Measurements from ENCODE around the gene PACSIN1. TPM values are rescaled to one million over a fixed set of nuclear protein-coding genes. Genes with fewer than 3 reads are reported as not detected.

PACSIN1 gene
- polyA plus RNA-seq, 1 donor from 2014 or later = 3.1 TPM

DNA sequence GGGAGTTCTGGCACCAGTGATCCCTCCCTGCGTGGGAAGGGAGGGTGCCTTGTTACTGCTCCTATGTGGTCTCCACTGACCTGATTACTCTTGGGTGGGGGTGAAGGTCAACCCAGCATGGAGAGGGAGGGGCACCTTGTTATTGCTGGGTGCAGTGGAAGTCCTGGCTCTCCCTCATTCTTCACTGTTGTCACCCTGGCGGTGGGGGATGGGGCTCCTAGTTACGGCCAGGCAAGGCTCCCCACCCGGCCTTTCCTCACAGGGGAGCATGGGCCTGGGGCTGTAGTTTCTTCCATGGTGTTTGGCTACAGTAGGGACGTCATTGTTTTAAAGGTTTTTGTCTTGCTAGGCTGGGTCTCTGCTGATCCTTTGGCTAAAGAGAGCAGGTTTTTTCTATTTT lies 40.8 kb downstream of the PACSIN1 start:
- H3K4me3 ChIP-seq (ENCODE audit: low read length) = no peak overlapping the region
- H3K9ac ChIP-seq (ENCODE audit: low read length) = no peak overlapping the region
- no peak overlapping the region for H3K4me2 ChIP-seq (ENCODE audit: low read length)
- no peak overlapping the region for H2AFZ ChIP-seq (ENCODE audit: low read depth, low read length)
- no peaks in the 10 kb centered on the region for H3F3A ChIP-seq (ENCODE audit: insufficient read depth, low read length, poor library complexity, severe bottlenecking)
- H3K27me3 ChIP-seq (ENCODE audit: insufficient read depth, low read depth, low read length) = no peaks in the 10 kb centered on the region
- H3K36me3 ChIP-seq (ENCODE audit: insufficient read depth, low read length) = no peaks in the 10 kb centered on the region
- H3K9me3 ChIP-seq (ENCODE audit: low read length) = no peaks in the 10 kb centered on the region
- H3K79me2 ChIP-seq (replicated peaks; ENCODE audit: insufficient read depth, low read length) = no peaks in the 10 kb centered on the region
- no peaks in the 10 kb centered on the region for H4K20me1 ChIP-seq (ENCODE audit: insufficient read depth)
- no peak overlapping the region for H3K27ac ChIP-seq (ENCODE audit: low read length)
- no peaks in the 10 kb centered on the region for H3K9me2 ChIP-seq (ENCODE audit: insufficient read depth, low read length)
- TF ChIP-seq EZH2 (IDR thresholded peaks at IDR 0.05; ENCODE audit: borderline replicate concordance, insufficient read depth, low read length, poor library complexity, severe bottlenecking) (no peak), POLR2AphosphoS5 (IDR thresholded peaks at IDR 0.05) (no peak), SMC3 (conservative IDR thresholded peaks at IDR 0.05; ENCODE audit: poor library complexity) (no peak), TAF1 (IDR thresholded peaks at IDR 0.05; ENCODE audit: low read depth) (no peak), MXI1 (conservative IDR thresholded peaks at IDR 0.05; ENCODE audit: poor library complexity, severe bottlenecking) (no peak), RAD21 (conservative IDR thresholded peaks at IDR 0.05) (no peak), EP300 (conservative IDR thresholded peaks at IDR 0.05; ENCODE audit: poor library complexity, severe bottlenecking) (no peak)
- TF ChIP-seq, protein P1, sequence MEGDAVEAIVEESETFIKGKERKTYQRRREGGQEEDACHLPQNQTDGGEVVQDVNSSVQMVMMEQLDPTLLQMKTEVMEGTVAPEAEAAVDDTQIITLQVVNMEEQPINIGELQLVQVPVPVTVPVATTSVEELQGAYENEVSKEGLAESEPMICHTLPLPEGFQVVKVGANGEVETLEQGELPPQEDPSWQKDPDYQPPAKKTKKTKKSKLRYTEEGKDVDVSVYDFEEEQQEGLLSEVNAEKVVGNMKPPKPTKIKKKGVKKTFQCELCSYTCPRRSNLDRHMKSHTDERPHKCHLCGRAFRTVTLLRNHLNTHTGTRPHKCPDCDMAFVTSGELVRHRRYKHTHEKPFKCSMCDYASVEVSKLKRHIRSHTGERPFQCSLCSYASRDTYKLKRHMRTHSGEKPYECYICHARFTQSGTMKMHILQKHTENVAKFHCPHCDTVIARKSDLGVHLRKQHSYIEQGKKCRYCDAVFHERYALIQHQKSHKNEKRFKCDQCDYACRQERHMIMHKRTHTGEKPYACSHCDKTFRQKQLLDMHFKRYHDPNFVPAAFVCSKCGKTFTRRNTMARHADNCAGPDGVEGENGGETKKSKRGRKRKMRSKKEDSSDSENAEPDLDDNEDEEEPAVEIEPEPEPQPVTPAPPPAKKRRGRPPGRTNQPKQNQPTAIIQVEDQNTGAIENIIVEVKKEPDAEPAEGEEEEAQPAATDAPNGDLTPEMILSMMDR (IDR thresholded peaks at IDR 0.05; ENCODE audit: poor library complexity, severe bottlenecking) = no peak
- TF ChIP-seq, protein P2, sequence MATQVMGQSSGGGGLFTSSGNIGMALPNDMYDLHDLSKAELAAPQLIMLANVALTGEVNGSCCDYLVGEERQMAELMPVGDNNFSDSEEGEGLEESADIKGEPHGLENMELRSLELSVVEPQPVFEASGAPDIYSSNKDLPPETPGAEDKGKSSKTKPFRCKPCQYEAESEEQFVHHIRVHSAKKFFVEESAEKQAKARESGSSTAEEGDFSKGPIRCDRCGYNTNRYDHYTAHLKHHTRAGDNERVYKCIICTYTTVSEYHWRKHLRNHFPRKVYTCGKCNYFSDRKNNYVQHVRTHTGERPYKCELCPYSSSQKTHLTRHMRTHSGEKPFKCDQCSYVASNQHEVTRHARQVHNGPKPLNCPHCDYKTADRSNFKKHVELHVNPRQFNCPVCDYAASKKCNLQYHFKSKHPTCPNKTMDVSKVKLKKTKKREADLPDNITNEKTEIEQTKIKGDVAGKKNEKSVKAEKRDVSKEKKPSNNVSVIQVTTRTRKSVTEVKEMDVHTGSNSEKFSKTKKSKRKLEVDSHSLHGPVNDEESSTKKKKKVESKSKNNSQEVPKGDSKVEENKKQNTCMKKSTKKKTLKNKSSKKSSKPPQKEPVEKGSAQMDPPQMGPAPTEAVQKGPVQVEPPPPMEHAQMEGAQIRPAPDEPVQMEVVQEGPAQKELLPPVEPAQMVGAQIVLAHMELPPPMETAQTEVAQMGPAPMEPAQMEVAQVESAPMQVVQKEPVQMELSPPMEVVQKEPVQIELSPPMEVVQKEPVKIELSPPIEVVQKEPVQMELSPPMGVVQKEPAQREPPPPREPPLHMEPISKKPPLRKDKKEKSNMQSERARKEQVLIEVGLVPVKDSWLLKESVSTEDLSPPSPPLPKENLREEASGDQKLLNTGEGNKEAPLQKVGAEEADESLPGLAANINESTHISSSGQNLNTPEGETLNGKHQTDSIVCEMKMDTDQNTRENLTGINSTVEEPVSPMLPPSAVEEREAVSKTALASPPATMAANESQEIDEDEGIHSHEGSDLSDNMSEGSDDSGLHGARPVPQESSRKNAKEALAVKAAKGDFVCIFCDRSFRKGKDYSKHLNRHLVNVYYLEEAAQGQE (IDR thresholded peaks at IDR 0.05; ENCODE audit: borderline replicate concordance) = no peak

DNA sequence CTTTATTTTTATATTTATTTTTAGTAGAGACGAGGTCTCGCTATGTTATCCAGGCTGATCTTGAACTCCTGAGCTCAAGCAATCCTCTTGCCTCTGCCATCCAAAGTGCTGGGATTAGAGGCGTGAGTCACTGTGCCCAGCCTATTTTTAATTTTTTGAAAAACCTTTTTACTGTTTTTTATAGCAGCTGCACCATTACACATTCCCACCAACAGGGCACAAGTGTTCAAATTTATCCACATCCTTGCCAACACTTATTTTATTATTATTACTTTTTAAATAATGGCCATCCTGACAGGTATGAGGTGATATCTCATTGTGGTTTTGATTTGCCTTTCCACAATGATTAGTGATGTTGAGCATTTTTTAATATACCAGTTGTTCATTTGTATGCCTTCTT lies 42.5 kb downstream of the PACSIN1 start:
- Histone ChIP-seq H3K36me3 (ENCODE audit: insufficient read depth, low read length) (no peaks in the 10 kb centered on the region), H3K27ac (ENCODE audit: low read length) (no peak overlapping the region), H2AFZ (ENCODE audit: low read depth, low read length) (no peak overlapping the region), H3K9me2 (ENCODE audit: insufficient read depth, low read length) (no peaks in the 10 kb centered on the region), H3F3A (ENCODE audit: insufficient read depth, low read length, poor library complexity, severe bottlenecking) (no peaks in the 10 kb centered on the region), H3K4me3 (ENCODE audit: low read length) (no peak overlapping the region), H3K4me2 (ENCODE audit: low read length) (no peak overlapping the region), H3K27me3 (ENCODE audit: insufficient read depth, low read depth, low read length) (no peaks in the 10 kb centered on the region), H3K9me3 (ENCODE audit: low read length) (no peaks in the 10 kb centered on the region), H3K9ac (ENCODE audit: low read length) (no peak overlapping the region), H3K79me2 (replicated peaks; ENCODE audit: insufficient read depth, low read length) (no peaks in the 10 kb centered on the region), H4K20me1 (ENCODE audit: insufficient read depth) (no peaks in the 10 kb centered on the region)
- TF ChIP-seq POLR2AphosphoS5 (IDR thresholded peaks at IDR 0.05) (no peak), TAF1 (IDR thresholded peaks at IDR 0.05; ENCODE audit: low read depth) (no peak), SMC3 (conservative IDR thresholded peaks at IDR 0.05; ENCODE audit: poor library complexity) (no peak), MXI1 (conservative IDR thresholded peaks at IDR 0.05; ENCODE audit: poor library complexity, severe bottlenecking) (no peak), RAD21 (conservative IDR thresholded peaks at IDR 0.05) (no peak), EP300 (conservative IDR thresholded peaks at IDR 0.05; ENCODE audit: poor library complexity, severe bottlenecking) (no peak)
- TF ChIP-seq, protein P1 (IDR thresholded peaks at IDR 0.05; ENCODE audit: poor library complexity, severe bottlenecking) = no peak
- TF ChIP-seq, protein P2 (IDR thresholded peaks at IDR 0.05; ENCODE audit: borderline replicate concordance) = no peak
